ENCODE measurements around the gene ADGRL1.

GRCh38 chr19:14167576-14168138 lies 38.3 kb downstream of the ADGRL1 start:
- no peak for TF ChIP-seq CTCF (conservative IDR thresholded peaks at IDR 0.05; ENCODE audit: low read depth, low read length)
- TF ChIP-seq EZH2 (IDR thresholded peaks at IDR 0.05; ENCODE audit: low read length, unreplicated experiment): no peak
- no peak for TF ChIP-seq EZH2phosphoT487 (IDR thresholded peaks at IDR 0.05; ENCODE audit: borderline replicate concordance, low read length)
